GM23338 (cell line): ENCODE measurements around the gene TCEAL5. TPM values are rescaled to one million over a fixed set of nuclear protein-coding genes. Genes with fewer than 3 reads are reported as not detected.

Experiments
- ATAC-seq: fragments of 200-7000 bp; cut with Tn5 transposase; 3 replicates; pipeline ENCODE4 v1.9.1; 2020
- DNase-seq: peaks from one replicate; pipeline ENCODE4 v3.0.0-alpha.2; 2015; ENCODE audit warnings: low spot score
- H2AFZ ChIP-seq: fragments of 200-600 bp; sonication (generic); 2 replicates; pipeline ENCODE4 v1.8.0; 2016; ENCODE audit warnings: antibody characterized with exemption, mild to moderate bottlenecking, moderate library complexity
- H3F3A ChIP-seq: fragments of 200-600 bp; sonication (generic); replicated peaks from 2 replicates; pipeline ENCODE4 v1.8.0; 2017; ENCODE audit warnings: antibody characterized with exemption, mixed run types, low read depth
- H3K27ac ChIP-seq: fragments of 200-600 bp; sonication (generic); 2 replicates; pipeline ENCODE4 v1.6.1; 2016; ENCODE audit warnings: low read depth
- H3K27me3 ChIP-seq: fragments of 200-600 bp; sonication (generic); 2 replicates; pipeline ENCODE4 v1.8.0; 2016; ENCODE audit warnings: mild to moderate bottlenecking, mixed run types, moderate library complexity; ENCODE audit not compliant: insufficient read depth
- H3K36me3 ChIP-seq: fragments of 200-600 bp; sonication (generic); 2 replicates; pipeline ENCODE4 v1.8.0; 2016; ENCODE audit warnings: mild to moderate bottlenecking; ENCODE audit not compliant: insufficient read depth
- H3K4me1 ChIP-seq: fragments of 200-600 bp; sonication (generic); 2 replicates; pipeline ENCODE4 v1.8.0; 2016; ENCODE audit warnings: mild to moderate bottlenecking, moderate library complexity; ENCODE audit not compliant: insufficient read depth
- H3K4me2 ChIP-seq: fragments of 200-600 bp; sonication (generic); 2 replicates; pipeline ENCODE4 v1.7.1; 2017; ENCODE audit warnings: mixed run types
- H3K4me3 ChIP-seq: fragments of 200-600 bp; sonication (generic); 2 replicates; pipeline ENCODE4 v1.6.1; 2016; ENCODE audit warnings: mixed run types
- H3K79me2 ChIP-seq: fragments of 200-600 bp; sonication (generic); replicated peaks from 2 replicates; pipeline ENCODE4 v1.8.0; 2017; ENCODE audit warnings: mild to moderate bottlenecking; ENCODE audit not compliant: insufficient read depth
- H3K9me2 ChIP-seq: fragments of 200-600 bp; sonication (generic); 2 replicates; pipeline ENCODE4 v1.8.0; 2017; ENCODE audit not compliant: insufficient read depth
- H4K20me1 ChIP-seq: fragments of 200-600 bp; sonication (generic); replicated peaks from 2 replicates; pipeline ENCODE4 v1.8.0; 2017; ENCODE audit warnings: mild to moderate bottlenecking; ENCODE audit not compliant: insufficient read depth
- H3K27ac Mint-ChIP-seq: 2 replicates; pipeline ENCODE4 v1.8.0; 2020; ENCODE audit warnings: inconsistent platforms, mild to moderate bottlenecking, moderate library complexity, mixed read lengths
- H3K27me3 Mint-ChIP-seq: 3 replicates; pipeline ENCODE4 v1.8.0; 2022; ENCODE audit warnings: low read depth, mild to moderate bottlenecking, moderate library complexity, mixed read lengths, inconsistent platforms; ENCODE audit not compliant: insufficient read depth, poor library complexity
- H3K36me3 Mint-ChIP-seq: 3 replicates; pipeline ENCODE4 v1.8.0; 2021; ENCODE audit warnings: low read depth, mild to moderate bottlenecking, inconsistent platforms, moderate library complexity, mixed read lengths
- H3K4me1 Mint-ChIP-seq: 3 replicates; pipeline ENCODE4 v1.8.0; 2020; ENCODE audit warnings: mild to moderate bottlenecking, inconsistent platforms, mixed read lengths
- H3K4me3 Mint-ChIP-seq: 3 replicates; pipeline ENCODE4 v1.8.0; 2021; ENCODE audit warnings: moderate library complexity, mild to moderate bottlenecking, inconsistent platforms, mixed read lengths
- H3K9me3 Mint-ChIP-seq: 3 replicates; pipeline ENCODE4 v1.8.0; 2020; ENCODE audit warnings: moderate library complexity, mild to moderate bottlenecking, inconsistent platforms, mixed read lengths
- CREB1 ChIP-seq: fragments of 250-450 bp; sonication (Bioruptor Pico); IDR thresholded peaks from 2 replicates; pipeline ENCODE4 v1.5.0; 2020; ENCODE audit warnings: low read depth, mild to moderate bottlenecking, moderate library complexity
- EZH2 ChIP-seq: fragments of 200-600 bp; sonication (generic); IDR thresholded peaks from one replicate; pipeline ENCODE4 v1.8.0; 2017; ENCODE audit warnings: antibody characterized with exemption, mild to moderate bottlenecking, low read depth; ENCODE audit not compliant: unreplicated experiment
- EZH2phosphoT487 ChIP-seq: fragments of 200-600 bp; sonication (generic); IDR thresholded peaks from one replicate; pipeline ENCODE4 v1.8.1; 2018; ENCODE audit warnings: antibody characterized with exemption; ENCODE audit not compliant: unreplicated experiment
- JUNB ChIP-seq: IDR thresholded peaks from one replicate; pipeline ENCODE4 v1.6.1; 2016; ENCODE audit warnings: antibody characterized with exemption; ENCODE audit not compliant: unreplicated experiment
- NANOG ChIP-seq: IDR thresholded peaks from 2 replicates; pipeline ENCODE4 v1.6.1; 2016; ENCODE audit warnings: antibody characterized with exemption, borderline replicate concordance
- POLR2AphosphoS5 ChIP-seq: IDR thresholded peaks from 2 replicates; pipeline ENCODE4 v1.6.1; 2016; ENCODE audit warnings: antibody characterized with exemption, low read depth
- STAT1 ChIP-seq: IDR thresholded peaks from one replicate; pipeline ENCODE4 v1.6.1; 2016; ENCODE audit warnings: antibody characterized with exemption; ENCODE audit not compliant: unreplicated experiment
- ZNF114 ChIP-seq: fragments of 250-450 bp; sonication (Bioruptor Pico); IDR thresholded peaks from 2 replicates; pipeline ENCODE4 v1.5.0; 2020; ENCODE audit warnings: mild to moderate bottlenecking, moderate library complexity
- ZNF331 ChIP-seq: fragments of 250-450 bp; sonication (Bioruptor Pico); IDR thresholded peaks from 2 replicates; pipeline ENCODE4 v1.5.0; 2020; ENCODE audit warnings: low read depth, mild to moderate bottlenecking, moderate library complexity
- polyA plus RNA-seq: library from polyadenylated mRNA; unstranded; fragments of >200 nt; fragmentation: Nextera tagmentation; extraction: Ambion mirVana; gene quantifications from 2 replicates; pipeline ENCODE4 v1.2.1, GENCODE V29; 2016
- total RNA-seq: library from RNA; depleted of rRNA; stranded (reverse); fragments of >200 nt; shearing (Covaris generic); gene quantifications from 2 replicates; pipeline ENCODE4 v1.2.3, GENCODE V29; 2014
- TF ChIP-seq, protein P1 (sequence below), 2 experiments: fragments of 200-600 bp in 1 of 2; sonication (generic) in 1 of 2; conservative IDR thresholded peaks; 2 replicates each; pipeline versions ENCODE4 v1.5.1 to v1.6.1; 2016 to 2017; ENCODE audit warnings: antibody characterized with exemption in 2 of 2, low read depth in 2 of 2, mild to moderate bottlenecking in 2 of 2, moderate library complexity in 1 of 2
- TF ChIP-seq, protein P2 (sequence below): fragments of 250-450 bp; sonication (Bioruptor Pico); IDR thresholded peaks from 2 replicates; pipeline ENCODE4 v1.5.0; 2020; ENCODE audit warnings: mild to moderate bottlenecking, moderate library complexity
- TF ChIP-seq, protein P3 (sequence below): IDR thresholded peaks from 2 replicates; pipeline ENCODE4 v1.6.1; 2016; ENCODE audit warnings: antibody characterized with exemption
- TF ChIP-seq, protein P4 (sequence below): IDR thresholded peaks from one replicate; pipeline ENCODE4 v1.6.1; 2018; ENCODE audit warnings: antibody characterized with exemption; ENCODE audit not compliant: unreplicated experiment

TCEAL5 gene
- total and polyA plus RNA-seq, 2 experiments from 2014 or later, result 1.8 to 22.4 TPM

DNA sequence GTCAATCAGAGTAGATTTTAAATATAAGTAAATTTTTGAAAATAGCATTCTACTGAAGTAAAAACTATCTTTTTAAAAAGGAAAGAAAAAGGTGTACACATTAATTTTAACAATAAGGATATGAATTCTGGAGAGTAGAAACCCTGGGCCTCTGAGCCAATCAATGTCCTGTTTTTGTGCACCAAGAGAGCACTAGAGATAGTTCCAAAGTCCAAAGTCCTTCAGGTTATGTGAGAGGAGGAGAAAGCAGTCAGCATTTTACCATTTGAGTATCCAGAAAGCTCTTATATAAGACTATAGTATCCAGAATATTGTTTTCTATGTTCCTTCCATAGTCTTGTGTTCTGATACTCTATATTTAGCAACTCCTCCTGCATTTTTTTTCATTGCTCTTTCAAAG lies 18.3 kb downstream of the TCEAL5 start:
- peaks cover under 1% of the 10 kb centered on the region; the same call in 1 of the 2 replicates for H3K36me3 ChIP-seq
- no peaks in the 10 kb centered on the region for H3K9me2 ChIP-seq
- no peak overlapping the region for H3K27ac ChIP-seq
- Mint-ChIP-seq H3K4me1 (peaks cover 10% of the 10 kb centered on the region; the same call in 2 of the 3 replicates), H3K4me3 (no peak overlapping the region), H3K9me3 (no peaks in the 10 kb centered on the region), H3K27ac (no peak overlapping the region), H3K27me3 (peaks cover 7% of the 10 kb centered on the region), H3K36me3 (peaks cover 10% of the 10 kb centered on the region)
- no peak overlapping the region for H3K4me3 ChIP-seq
- H3K27me3 ChIP-seq, result no peaks in the 10 kb centered on the region
- DNase-seq (no peak), ATAC-seq (no peak)
- no peaks in the 10 kb centered on the region for H4K20me1 ChIP-seq
- H2AFZ ChIP-seq, result no peak overlapping the region
- TF ChIP-seq STAT1, result no peak
- no peak for TF ChIP-seq NANOG
- no peak for TF ChIP-seq JUNB
- no peak for TF ChIP-seq EZH2phosphoT487
- no peak for TF ChIP-seq CREB1
- TF ChIP-seq, protein P1, sequence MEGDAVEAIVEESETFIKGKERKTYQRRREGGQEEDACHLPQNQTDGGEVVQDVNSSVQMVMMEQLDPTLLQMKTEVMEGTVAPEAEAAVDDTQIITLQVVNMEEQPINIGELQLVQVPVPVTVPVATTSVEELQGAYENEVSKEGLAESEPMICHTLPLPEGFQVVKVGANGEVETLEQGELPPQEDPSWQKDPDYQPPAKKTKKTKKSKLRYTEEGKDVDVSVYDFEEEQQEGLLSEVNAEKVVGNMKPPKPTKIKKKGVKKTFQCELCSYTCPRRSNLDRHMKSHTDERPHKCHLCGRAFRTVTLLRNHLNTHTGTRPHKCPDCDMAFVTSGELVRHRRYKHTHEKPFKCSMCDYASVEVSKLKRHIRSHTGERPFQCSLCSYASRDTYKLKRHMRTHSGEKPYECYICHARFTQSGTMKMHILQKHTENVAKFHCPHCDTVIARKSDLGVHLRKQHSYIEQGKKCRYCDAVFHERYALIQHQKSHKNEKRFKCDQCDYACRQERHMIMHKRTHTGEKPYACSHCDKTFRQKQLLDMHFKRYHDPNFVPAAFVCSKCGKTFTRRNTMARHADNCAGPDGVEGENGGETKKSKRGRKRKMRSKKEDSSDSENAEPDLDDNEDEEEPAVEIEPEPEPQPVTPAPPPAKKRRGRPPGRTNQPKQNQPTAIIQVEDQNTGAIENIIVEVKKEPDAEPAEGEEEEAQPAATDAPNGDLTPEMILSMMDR (conservative IDR thresholded peaks at IDR 0.05; ENCODE audit: low read depth in 2 of 2), result no peak
- TF ChIP-seq, protein P2, sequence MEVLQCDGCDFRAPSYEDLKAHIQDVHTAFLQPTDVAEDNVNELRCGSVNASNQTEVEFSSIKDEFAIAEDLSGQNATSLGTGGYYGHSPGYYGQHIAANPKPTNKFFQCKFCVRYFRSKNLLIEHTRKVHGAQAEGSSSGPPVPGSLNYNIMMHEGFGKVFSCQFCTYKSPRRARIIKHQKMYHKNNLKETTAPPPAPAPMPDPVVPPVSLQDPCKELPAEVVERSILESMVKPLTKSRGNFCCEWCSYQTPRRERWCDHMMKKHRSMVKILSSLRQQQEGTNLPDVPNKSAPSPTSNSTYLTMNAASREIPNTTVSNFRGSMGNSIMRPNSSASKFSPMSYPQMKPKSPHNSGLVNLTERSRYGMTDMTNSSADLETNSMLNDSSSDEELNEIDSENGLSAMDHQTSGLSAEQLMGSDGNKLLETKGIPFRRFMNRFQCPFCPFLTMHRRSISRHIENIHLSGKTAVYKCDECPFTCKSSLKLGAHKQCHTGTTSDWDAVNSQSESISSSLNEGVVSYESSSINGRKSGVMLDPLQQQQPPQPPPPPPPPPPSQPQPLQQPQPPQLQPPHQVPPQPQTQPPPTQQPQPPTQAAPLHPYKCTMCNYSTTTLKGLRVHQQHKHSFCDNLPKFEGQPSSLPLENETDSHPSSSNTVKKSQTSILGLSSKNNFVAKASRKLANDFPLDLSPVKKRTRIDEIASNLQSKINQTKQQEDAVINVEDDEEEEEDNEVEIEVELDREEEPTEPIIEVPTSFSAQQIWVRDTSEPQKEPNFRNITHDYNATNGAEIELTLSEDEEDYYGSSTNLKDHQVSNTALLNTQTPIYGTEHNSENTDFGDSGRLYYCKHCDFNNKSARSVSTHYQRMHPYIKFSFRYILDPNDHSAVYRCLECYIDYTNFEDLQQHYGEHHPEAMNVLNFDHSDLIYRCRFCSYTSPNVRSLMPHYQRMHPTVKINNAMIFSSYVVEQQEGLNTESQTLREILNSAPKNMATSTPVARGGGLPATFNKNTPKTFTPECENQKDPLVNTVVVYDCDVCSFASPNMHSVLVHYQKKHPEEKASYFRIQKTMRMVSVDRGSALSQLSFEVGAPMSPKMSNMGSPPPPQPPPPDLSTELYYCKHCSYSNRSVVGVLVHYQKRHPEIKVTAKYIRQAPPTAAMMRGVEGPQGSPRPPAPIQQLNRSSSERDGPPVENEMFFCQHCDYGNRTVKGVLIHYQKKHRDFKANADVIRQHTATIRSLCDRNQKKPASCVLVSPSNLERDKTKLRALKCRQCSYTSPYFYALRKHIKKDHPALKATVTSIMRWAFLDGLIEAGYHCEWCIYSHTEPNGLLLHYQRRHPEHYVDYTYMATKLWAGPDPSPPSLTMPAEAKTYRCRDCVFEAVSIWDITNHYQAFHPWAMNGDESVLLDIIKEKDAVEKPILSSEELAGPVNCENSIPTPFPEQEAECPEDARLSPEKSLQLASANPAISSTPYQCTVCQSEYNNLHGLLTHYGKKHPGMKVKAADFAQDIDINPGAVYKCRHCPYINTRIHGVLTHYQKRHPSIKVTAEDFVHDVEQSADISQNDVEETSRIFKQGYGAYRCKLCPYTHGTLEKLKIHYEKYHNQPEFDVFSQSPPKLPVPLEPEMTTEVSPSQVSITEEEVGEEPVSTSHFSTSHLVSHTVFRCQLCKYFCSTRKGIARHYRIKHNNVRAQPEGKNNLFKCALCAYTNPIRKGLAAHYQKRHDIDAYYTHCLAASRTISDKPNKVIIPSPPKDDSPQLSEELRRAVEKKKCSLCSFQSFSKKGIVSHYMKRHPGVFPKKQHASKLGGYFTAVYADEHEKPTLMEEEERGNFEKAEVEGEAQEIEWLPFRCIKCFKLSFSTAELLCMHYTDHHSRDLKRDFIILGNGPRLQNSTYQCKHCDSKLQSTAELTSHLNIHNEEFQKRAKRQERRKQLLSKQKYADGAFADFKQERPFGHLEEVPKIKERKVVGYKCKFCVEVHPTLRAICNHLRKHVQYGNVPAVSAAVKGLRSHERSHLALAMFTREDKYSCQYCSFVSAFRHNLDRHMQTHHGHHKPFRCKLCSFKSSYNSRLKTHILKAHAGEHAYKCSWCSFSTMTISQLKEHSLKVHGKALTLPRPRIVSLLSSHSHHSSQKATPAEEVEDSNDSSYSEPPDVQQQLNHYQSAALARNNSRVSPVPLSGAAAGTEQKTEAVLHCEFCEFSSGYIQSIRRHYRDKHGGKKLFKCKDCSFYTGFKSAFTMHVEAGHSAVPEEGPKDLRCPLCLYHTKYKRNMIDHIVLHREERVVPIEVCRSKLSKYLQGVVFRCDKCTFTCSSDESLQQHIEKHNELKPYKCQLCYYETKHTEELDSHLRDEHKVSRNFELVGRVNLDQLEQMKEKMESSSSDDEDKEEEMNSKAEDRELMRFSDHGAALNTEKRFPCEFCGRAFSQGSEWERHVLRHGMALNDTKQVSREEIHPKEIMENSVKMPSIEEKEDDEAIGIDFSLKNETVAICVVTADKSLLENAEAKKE (CRISPR knock-in tag), result no peak
- TF ChIP-seq, protein P3, sequence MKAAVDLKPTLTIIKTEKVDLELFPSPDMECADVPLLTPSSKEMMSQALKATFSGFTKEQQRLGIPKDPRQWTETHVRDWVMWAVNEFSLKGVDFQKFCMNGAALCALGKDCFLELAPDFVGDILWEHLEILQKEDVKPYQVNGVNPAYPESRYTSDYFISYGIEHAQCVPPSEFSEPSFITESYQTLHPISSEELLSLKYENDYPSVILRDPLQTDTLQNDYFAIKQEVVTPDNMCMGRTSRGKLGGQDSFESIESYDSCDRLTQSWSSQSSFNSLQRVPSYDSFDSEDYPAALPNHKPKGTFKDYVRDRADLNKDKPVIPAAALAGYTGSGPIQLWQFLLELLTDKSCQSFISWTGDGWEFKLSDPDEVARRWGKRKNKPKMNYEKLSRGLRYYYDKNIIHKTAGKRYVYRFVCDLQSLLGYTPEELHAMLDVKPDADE, result no peak
- TF ChIP-seq POLR2AphosphoS5, result no peak
- no peak for TF ChIP-seq ZNF331 (CRISPR knock-in tag)
- TF ChIP-seq EZH2, result no peak
- TF ChIP-seq, protein P4, sequence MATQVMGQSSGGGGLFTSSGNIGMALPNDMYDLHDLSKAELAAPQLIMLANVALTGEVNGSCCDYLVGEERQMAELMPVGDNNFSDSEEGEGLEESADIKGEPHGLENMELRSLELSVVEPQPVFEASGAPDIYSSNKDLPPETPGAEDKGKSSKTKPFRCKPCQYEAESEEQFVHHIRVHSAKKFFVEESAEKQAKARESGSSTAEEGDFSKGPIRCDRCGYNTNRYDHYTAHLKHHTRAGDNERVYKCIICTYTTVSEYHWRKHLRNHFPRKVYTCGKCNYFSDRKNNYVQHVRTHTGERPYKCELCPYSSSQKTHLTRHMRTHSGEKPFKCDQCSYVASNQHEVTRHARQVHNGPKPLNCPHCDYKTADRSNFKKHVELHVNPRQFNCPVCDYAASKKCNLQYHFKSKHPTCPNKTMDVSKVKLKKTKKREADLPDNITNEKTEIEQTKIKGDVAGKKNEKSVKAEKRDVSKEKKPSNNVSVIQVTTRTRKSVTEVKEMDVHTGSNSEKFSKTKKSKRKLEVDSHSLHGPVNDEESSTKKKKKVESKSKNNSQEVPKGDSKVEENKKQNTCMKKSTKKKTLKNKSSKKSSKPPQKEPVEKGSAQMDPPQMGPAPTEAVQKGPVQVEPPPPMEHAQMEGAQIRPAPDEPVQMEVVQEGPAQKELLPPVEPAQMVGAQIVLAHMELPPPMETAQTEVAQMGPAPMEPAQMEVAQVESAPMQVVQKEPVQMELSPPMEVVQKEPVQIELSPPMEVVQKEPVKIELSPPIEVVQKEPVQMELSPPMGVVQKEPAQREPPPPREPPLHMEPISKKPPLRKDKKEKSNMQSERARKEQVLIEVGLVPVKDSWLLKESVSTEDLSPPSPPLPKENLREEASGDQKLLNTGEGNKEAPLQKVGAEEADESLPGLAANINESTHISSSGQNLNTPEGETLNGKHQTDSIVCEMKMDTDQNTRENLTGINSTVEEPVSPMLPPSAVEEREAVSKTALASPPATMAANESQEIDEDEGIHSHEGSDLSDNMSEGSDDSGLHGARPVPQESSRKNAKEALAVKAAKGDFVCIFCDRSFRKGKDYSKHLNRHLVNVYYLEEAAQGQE, result no peak
- no peak for TF ChIP-seq ZNF114
- peaks cover 5% of the 10 kb centered on the region for H3K4me1 ChIP-seq
- H3K79me2 ChIP-seq, result peaks cover 7% of the 10 kb centered on the region
- H3F3A ChIP-seq, result no peaks in the 10 kb centered on the region
- no peak overlapping the region for H3K4me2 ChIP-seq
